ENCODE measurements around the gene NSUN7.
"Not testable (repeated sequence)": the region's sequence is repeated elsewhere in the genome, so short reads cannot be mapped to it uniquely, and the experiment has no call there.

The NSUN7 gene

GRCh38 chr4:40749717-40750460, at the start of gene NSUN7:
Gene NSUN7, plus strand, starts transcription at chr4:40749955. Its CDS starts 739 bp downstream, at chr4:40750694.
- DNase-seq (ENCODE audit: low read depth in 2 of 2): no peak

- DNase-seq (ENCODE audit: low read depth in 2 of 2): no peak
Measured at GRCh38 chr4:40702137-40702799, 47.5 kb upstream of the NSUN7 start.

GRCh38 chr4:40702800-40703151, 47.0 kb upstream of the NSUN7 start:
- no peak for DNase-seq (ENCODE audit: low read depth in 2 of 2)

GRCh38 chr4:40704073-40704472, 45.7 kb upstream of the NSUN7 start:
- DNase-seq (ENCODE audit: low read depth in 2 of 2): no peak

- DNase-seq (ENCODE audit: low read depth in 2 of 2): peak in 1 of 2 experiments; percentile 21
Measured at GRCh38 chr4:40710484-40711254, 39.1 kb upstream of the NSUN7 start.

- not testable (repeated sequence) for DNase-seq (ENCODE audit: low read depth in 2 of 2)
Measured at GRCh38 chr4:40713001-40713400, 36.8 kb upstream of the NSUN7 start.

- DNase-seq (ENCODE audit: low read depth in 2 of 2): no peak
Measured at GRCh38 chr4:40713798-40714197, 36.0 kb upstream of the NSUN7 start.

GRCh38 chr4:40718586-40718985, 31.2 kb upstream of the NSUN7 start:
- DNase-seq (ENCODE audit: low read depth in 2 of 2): no peak

GRCh38 chr4:40719008-40719623, 30.6 kb upstream of the NSUN7 start:
- DNase-seq (ENCODE audit: low read depth in 2 of 2): peak; percentile 35 to 36

GRCh38 chr4:40720351-40720750, 29.4 kb upstream of the NSUN7 start:
- DNase-seq (ENCODE audit: low read depth in 2 of 2): no peak

GRCh38 chr4:40720916-40721315, 28.8 kb upstream of the NSUN7 start:
- DNase-seq (ENCODE audit: low read depth in 2 of 2): no peak

GRCh38 chr4:40721730-40722171, 28.0 kb upstream of the NSUN7 start:
- no peak for DNase-seq (ENCODE audit: low read depth in 2 of 2)

- no peak for DNase-seq (ENCODE audit: low read depth in 2 of 2)
Measured at GRCh38 chr4:40722576-40723161, 27.1 kb upstream of the NSUN7 start.

- DNase-seq (ENCODE audit: low read depth in 2 of 2): no peak
Measured at GRCh38 chr4:40723728-40724127, 26.0 kb upstream of the NSUN7 start.

GRCh38 chr4:40728333-40728732, 21.4 kb upstream of the NSUN7 start:
- DNase-seq (ENCODE audit: low read depth in 2 of 2): no peak

GRCh38 chr4:40729555-40729954, 20.2 kb upstream of the NSUN7 start:
- DNase-seq (ENCODE audit: low read depth in 2 of 2): no peak

- DNase-seq (ENCODE audit: low read depth in 2 of 2): no peak
Measured at GRCh38 chr4:40730091-40730679, 19.6 kb upstream of the NSUN7 start.

- DNase-seq (ENCODE audit: low read depth in 2 of 2): no peak
Measured at GRCh38 chr4:40731361-40731760, 18.4 kb upstream of the NSUN7 start.

GRCh38 chr4:40731792-40732245, 17.9 kb upstream of the NSUN7 start:
- DNase-seq (ENCODE audit: low read depth in 2 of 2): no peak

GRCh38 chr4:40733752-40734151, 16.0 kb upstream of the NSUN7 start:
- DNase-seq (ENCODE audit: low read depth in 2 of 2): no peak

- no peak for DNase-seq (ENCODE audit: low read depth in 2 of 2)
Measured at GRCh38 chr4:40734497-40734896, 15.3 kb upstream of the NSUN7 start.

Data from fibroblast of skin of left quadriceps (primary cell).